Lower leg skin (tissue), 4 donors: Measurements from ENCODE around the gene MLYCD. TPM values are rescaled to one million over a fixed set of nuclear protein-coding genes. Genes with fewer than 3 reads are reported as not detected.

Source experiments
- DNase-seq, 2 donors: peaks; one replicate each; pipeline ENCODE4 v3.0.0-alpha.2; 2019; ENCODE audit warnings: low spot score in 2 of 2
- H3K4me3 ChIP-seq: fragments of 200-600 bp; sonication (generic); 2 replicates; pipeline ENCODE4 v1.5.1; 2017; ENCODE audit warnings: mild to moderate bottlenecking, low read depth; ENCODE audit not compliant: poor library complexity, severe bottlenecking
- POLR2A ChIP-seq, 2 donors: fragments of 450-650 bp; IDR thresholded peaks; one replicate each; pipeline ENCODE4 v1.6.1; 2016 to 2017; ENCODE audit warnings: antibody characterized with exemption in 2 of 2, mild to moderate bottlenecking in 1 of 2, moderate library complexity in 1 of 2
- WGBS, 2 donors: methylation state at CpG; one replicate each; pipeline ENCODE4 v1.1.5; 2018; 5-methylcytosine and 5-hydroxymethylcytosine counted together
- intact Hi-C: fragments of 100-400 bp; cut with DNase I; formaldehyde crosslinking; loops from one replicate; pipeline ENCODE4 v1.15.0; 2023; ENCODE audit warnings: low total_unique reads
- total RNA-seq, 4 donors: library from RNA; depleted of rRNA; stranded (reverse); fragments of >200 nt; gene quantifications; one replicate each; pipeline ENCODE4 v1.1.0, GENCODE V29; 2016
- TF ChIP-seq, protein P1 (sequence below), 3 donors: fragments of 450-650 bp; IDR thresholded peaks; one replicate each; pipeline ENCODE4 v1.5.1; 2016; ENCODE audit warnings: antibody characterized with exemption in 3 of 3, mild to moderate bottlenecking in 3 of 3, moderate library complexity in 2 of 3

The MLYCD gene
- total RNA-seq, 4 donors from 2014 or later = 3.8 to 8.8 (median 5.2) TPM

DNA sequence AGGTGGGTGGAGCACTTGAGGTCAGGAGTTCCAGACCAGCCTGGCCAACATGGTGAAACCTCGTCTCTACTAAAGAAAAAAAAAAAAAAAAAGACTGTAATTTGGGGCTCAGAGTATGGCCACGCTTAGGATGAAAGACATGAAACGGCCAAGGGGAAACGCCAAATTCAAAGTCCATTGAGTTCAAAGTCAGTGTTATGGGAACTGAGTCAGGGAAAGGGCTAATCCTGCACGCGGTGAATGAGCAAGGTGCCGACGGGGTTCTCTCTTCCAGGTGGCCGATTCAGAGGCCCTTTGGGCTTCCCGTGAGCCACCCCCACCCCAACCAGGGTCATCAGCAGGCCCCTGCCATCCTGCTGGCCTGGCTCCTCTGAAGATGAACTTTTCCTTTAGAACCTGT, 46.7 kb downstream of the MLYCD start:
- no peak for DNase-seq
- no peak for TF ChIP-seq POLR2A (IDR thresholded peaks at IDR 0.05)
- TF ChIP-seq, protein P1, sequence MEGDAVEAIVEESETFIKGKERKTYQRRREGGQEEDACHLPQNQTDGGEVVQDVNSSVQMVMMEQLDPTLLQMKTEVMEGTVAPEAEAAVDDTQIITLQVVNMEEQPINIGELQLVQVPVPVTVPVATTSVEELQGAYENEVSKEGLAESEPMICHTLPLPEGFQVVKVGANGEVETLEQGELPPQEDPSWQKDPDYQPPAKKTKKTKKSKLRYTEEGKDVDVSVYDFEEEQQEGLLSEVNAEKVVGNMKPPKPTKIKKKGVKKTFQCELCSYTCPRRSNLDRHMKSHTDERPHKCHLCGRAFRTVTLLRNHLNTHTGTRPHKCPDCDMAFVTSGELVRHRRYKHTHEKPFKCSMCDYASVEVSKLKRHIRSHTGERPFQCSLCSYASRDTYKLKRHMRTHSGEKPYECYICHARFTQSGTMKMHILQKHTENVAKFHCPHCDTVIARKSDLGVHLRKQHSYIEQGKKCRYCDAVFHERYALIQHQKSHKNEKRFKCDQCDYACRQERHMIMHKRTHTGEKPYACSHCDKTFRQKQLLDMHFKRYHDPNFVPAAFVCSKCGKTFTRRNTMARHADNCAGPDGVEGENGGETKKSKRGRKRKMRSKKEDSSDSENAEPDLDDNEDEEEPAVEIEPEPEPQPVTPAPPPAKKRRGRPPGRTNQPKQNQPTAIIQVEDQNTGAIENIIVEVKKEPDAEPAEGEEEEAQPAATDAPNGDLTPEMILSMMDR (IDR thresholded peaks at IDR 0.05) = no peak
- intact Hi-C loops = loop anchor here (5.0 kb wide), 1 partner anchor 232 kb away; no protein-coding TSS in a partner anchor
- 92 to 94% methylated on average over 10 of the region's 10 CpGs for WGBS, 2 donors
- no peak overlapping the region for H3K4me3 ChIP-seq

DNA sequence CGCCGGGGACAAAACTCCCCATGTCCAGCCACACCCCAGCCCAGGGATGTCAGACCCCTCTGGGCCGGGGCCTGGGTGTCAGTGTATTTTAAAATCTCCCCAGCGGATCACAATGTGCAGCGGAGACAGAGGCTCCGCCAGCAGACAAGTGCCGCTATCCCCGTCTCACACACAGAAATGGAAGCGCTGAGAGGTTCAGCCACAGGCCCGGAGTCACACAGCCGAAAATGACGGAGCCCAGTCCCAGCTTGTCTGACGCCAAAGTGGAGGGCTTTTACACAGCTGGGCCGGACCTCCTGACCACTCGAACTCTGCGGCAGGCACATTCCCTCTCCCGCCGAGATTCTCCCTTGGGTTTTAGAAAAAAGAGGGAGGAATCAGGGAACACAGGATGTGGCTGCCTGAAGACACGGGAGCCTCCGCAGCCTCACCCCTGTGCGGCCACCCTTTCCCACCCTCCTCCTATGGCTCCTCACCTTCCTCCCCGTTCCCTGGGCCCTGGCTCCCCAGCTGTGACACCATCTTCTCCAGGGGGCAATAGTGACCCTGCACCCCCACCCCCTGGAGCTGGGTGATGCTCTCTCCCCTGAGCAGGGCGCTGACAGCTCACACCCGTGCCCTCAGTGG, 47.4 kb downstream of the MLYCD start:
- 80 to 94% methylated on average over 24 of the region's 24 CpGs for WGBS, 2 donors
- no peak for TF ChIP-seq POLR2A (IDR thresholded peaks at IDR 0.05)
- no peak for DNase-seq
- no peak overlapping the region for H3K4me3 ChIP-seq
- intact Hi-C loops = loop anchor here (5.0 kb wide), 1 partner anchor 231 kb away; no protein-coding TSS in a partner anchor

DNA sequence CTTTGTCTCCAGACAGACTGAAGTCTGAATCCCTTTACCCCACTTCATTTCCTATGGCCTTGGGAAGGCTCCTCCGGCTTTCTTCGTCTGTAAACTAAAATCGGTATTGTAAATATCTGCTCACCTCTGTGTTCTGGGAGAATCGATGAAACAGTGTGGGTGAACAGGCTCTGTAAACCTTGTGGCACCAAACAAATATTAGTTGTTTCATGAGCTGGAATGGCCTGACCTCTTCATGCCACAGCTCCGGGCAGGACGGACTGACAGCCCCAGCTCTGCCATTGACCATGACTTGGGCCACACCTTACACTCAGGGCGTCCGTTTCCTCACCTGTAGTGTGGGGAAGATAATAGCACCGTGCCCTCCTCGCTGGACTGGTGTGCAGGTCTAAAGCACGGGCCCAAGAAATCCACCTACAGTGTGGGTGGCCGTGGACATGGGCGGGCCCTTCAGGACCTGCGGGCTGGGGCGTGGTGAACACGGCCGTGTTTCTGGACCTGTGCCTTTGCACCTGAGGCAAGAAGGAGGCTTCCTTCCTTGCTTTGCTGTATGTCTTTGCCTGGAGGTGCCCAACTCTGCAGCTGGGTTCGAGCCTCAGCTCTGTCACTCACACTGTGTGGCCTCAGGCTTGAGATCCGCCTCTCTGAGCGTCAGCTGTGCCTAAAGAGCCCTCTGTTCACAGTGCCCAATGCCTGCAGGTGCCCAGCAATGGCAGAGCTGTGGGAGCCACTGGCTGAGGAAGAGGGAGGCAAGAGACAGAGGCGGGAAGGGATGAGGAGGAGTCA, 48.1 kb downstream of the MLYCD start:
- no peak for DNase-seq
- 65 to 69% methylated on average over 21 of the region's 21 CpGs for WGBS, 2 donors
- intact Hi-C loops = loop anchor here (5.0 kb wide), 1 partner anchor 230 kb away; no protein-coding TSS in a partner anchor
- no peak for TF ChIP-seq POLR2A (IDR thresholded peaks at IDR 0.05)
- TF ChIP-seq, protein P1 (IDR thresholded peaks at IDR 0.05) = no peak
- no peak overlapping the region for H3K4me3 ChIP-seq

DNA sequence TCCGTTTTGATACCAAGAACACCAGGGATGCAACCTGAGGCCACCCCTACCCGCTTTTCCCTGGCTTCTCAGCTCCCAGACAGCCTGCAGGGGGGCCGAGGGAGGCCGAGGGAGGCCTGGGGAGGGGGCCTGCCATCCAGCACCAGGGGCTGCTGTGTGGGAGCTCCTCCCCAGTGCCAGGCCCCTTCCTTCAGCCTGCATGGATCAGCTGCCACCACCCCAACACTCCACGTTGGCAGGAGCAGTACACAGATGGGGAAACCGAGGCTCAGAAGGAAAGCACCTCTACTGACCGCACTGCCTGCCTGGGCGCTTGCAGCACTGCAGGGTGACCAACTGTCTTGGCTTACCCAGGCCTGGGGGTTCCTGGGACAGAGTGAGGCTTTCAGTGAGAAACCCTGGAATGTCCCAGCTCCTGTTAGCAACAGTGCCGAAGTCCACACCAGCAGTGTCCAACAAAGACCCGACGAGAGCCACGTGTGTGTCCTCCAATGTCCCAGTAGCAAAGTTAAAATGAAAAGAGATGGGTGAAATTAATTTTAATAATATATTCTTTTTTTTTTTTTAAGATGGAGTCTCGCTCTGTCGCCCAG, 48.8 kb downstream of the MLYCD start:
- intact Hi-C loops = loop anchor here (5.0 kb wide), 1 partner anchor 230 kb away; no protein-coding TSS in a partner anchor
- TF ChIP-seq, protein P1 (IDR thresholded peaks at IDR 0.05) = no peak
- no peak for TF ChIP-seq POLR2A (IDR thresholded peaks at IDR 0.05)
- H3K4me3 ChIP-seq = no peak overlapping the region
- DNase-seq = no peak
- WGBS, 2 donors = 86 to 95% methylated on average over 12 to 14 of the region's 14 CpGs

DNA sequence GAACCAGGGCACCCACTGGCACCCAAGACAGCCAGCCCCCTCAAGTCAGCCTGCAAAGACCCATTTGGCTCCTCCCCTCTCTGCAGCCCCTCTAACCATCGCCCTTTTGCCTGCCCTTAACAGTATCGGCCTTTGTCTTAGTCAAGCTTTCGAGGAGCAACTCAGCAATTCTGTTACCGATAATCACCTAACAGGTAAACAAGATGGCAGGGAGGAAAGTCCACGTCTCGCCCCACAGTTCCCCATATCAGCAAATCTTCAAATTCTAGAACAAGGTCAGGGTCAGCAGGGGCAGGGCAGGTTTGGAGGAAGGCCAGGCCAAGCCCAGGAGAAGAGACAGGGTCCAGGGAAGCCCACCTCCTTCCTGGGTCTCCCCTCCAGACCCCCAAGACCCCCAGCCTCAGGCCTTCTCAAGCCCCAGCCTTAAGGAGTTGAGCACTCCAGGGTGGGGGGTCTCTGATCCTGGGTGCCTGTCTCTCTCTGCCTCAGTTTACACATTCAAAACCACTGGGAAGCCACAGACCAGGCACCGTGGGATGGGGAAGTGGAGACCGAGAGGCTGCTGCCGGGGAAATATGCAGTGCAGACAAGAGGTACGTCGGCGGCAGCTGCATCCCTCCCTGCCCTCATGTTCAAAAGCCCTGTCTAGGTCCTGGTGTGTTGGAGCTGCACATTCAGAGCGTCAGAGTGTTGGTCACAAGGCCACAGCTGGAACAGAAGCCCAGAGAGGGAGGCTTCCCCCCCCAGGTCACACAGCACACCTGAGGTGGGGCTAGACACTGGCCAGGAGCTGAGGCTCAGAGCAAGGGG, 50.2 kb downstream of the MLYCD start:
- intact Hi-C loops = loop anchor here (5.0 kb wide), 1 partner anchor 228 kb away; no protein-coding TSS in a partner anchor
- 85% methylated on average over 13 of the region's 13 CpGs for WGBS, 2 donors

More for the DNA sequence above, 50.2 kb downstream of the MLYCD start:
- H3K4me3 ChIP-seq = no peak overlapping the region
- no peak for TF ChIP-seq POLR2A (IDR thresholded peaks at IDR 0.05)
- TF ChIP-seq, protein P1 (IDR thresholded peaks at IDR 0.05) = no peak
- no peak for DNase-seq
